HG03060 (cell line): ENCODE results near the gene SERP1.
"Not testable (repeated sequence)": the region's sequence is repeated elsewhere in the genome, so short reads cannot be mapped to it uniquely, and the experiment has no call there.

Experiments
- ATAC-seq: cut with Tn5 transposase; IDR thresholded peaks from one replicate; pipeline ENCODE4 v1.9.1; 2021; ENCODE audit warnings: low read depth, moderate number of reproducible peaks; ENCODE audit not compliant: unreplicated experiment

SERP1 gene

GRCh38 chr3:150540297-150540696 lies 6.0 kb downstream of the SERP1 start:
- no peak for ATAC-seq

- ATAC-seq = no peak
Measured at GRCh38 chr3:150538324-150539208, 7.7 kb downstream of the SERP1 start.

- no peak for ATAC-seq
Measured at GRCh38 chr3:150535204-150535603, 11.1 kb downstream of the SERP1 start.

- ATAC-seq = no peak
Measured at GRCh38 chr3:150531775-150532174, 14.5 kb downstream of the SERP1 start.

- ATAC-seq = no peak
Measured at GRCh38 chr3:150528354-150528797, 17.9 kb downstream of the SERP1 start.

- ATAC-seq = no peak
Measured at GRCh38 chr3:150527464-150528255, 18.6 kb downstream of the SERP1 start.

- no peak for ATAC-seq
Measured at GRCh38 chr3:150523538-150523937, 22.8 kb downstream of the SERP1 start.

- no peak for ATAC-seq
Measured at GRCh38 chr3:150521463-150521862, 24.8 kb downstream of the SERP1 start.

- no peak for ATAC-seq
Measured at GRCh38 chr3:150520408-150520807, 25.9 kb downstream of the SERP1 start.

- ATAC-seq = no peak
Measured at GRCh38 chr3:150519026-150519425, 27.3 kb downstream of the SERP1 start.

- no peak for ATAC-seq
Measured at GRCh38 chr3:150515210-150515609, 31.1 kb downstream of the SERP1 start.

- no peak for ATAC-seq
Measured at GRCh38 chr3:150511122-150511821, 35.0 kb downstream of the SERP1 start.

- ATAC-seq = no peak
Measured at GRCh38 chr3:150509780-150510179, 36.5 kb downstream of the SERP1 start.

GRCh38 chr3:150508401-150508800 lies 37.9 kb downstream of the SERP1 start:
- no peak for ATAC-seq

GRCh38 chr3:150504483-150504882 lies 41.8 kb downstream of the SERP1 start:
- no peak for ATAC-seq

GRCh38 chr3:150503402-150504099 lies 42.7 kb downstream of the SERP1 start:
- no peak for ATAC-seq

GRCh38 chr3:150500960-150501359 lies 45.3 kb downstream of the SERP1 start:
- not testable (repeated sequence) for ATAC-seq

- no peak for ATAC-seq
Measured at GRCh38 chr3:150497956-150498355, 48.3 kb downstream of the SERP1 start.

GRCh38 chr3:150495563-150496168 lies 50.6 kb downstream of the SERP1 start:
- no peak for ATAC-seq

- no peak for ATAC-seq
Measured at GRCh38 chr3:150495149-150495548, 51.1 kb downstream of the SERP1 start.
